DMS 273 treated with DMSO at 0.1 percent for 48 hours (cell line): ENCODE data around the gene VEGFB.
"Not testable (repeated sequence)": the region's sequence is repeated elsewhere in the genome, so short reads cannot be mapped to it uniquely, and the experiment has no call there.

Source experiments
- DNase-seq: peaks from one replicate; lab custom pipeline; 2025; lab: John Stamatoyannopoulos, UW

The VEGFB gene

GRCh38 chr11:64232182-64232966 is 2.0 kb upstream of the VEGFB start:
- no peak for DNase-seq

- no peak for DNase-seq
These were observed 1.4 kb upstream of the VEGFB start for GRCh38 chr11:64232967-64233315.

GRCh38 chr11:64234647-64235379 is 429 bp downstream of the VEGFB start:
- DNase-seq, result no peak

GRCh38 chr11:64235437-64236161 is 1.2 kb downstream of the VEGFB start:
- DNase-seq, result no peak

- DNase-seq, result no peak
These were observed 3.1 kb downstream of the VEGFB start for GRCh38 chr11:64237484-64237951.

GRCh38 chr11:64238076-64238475 is 3.7 kb downstream of the VEGFB start:
- no peak for DNase-seq

GRCh38 chr11:64238999-64239398 is 4.6 kb downstream of the VEGFB start:
- no peak for DNase-seq

GRCh38 chr11:64239662-64240434 is 5.5 kb downstream of the VEGFB start:
- no peak for DNase-seq

GRCh38 chr11:64240435-64241240 is 6.3 kb downstream of the VEGFB start, which contains the start of gene FKBP2:
Gene FKBP2 (plus strand): TSS chr11:64241095. CDS start chr11:64242388, 1,293 bp downstream.
- peak; percentile 75 for DNase-seq

GRCh38 chr11:64241241-64241490 is 6.8 kb downstream of the VEGFB start:
- DNase-seq, result no peak

- DNase-seq, result peak; percentile 80
These were observed 7.3 kb downstream of the VEGFB start for GRCh38 chr11:64241491-64242374.

GRCh38 chr11:64243236-64243854 is 9.0 kb downstream of the VEGFB start:
- no peak for DNase-seq

GRCh38 chr11:64244107-64244506 is 9.7 kb downstream of the VEGFB start:
- DNase-seq, result no peak

- DNase-seq, result no peak
These were observed 10.6 kb downstream of the VEGFB start for GRCh38 chr11:64244966-64245365.

GRCh38 chr11:64245401-64245796 is 11.0 kb downstream of the VEGFB start:
- DNase-seq, result no peak

GRCh38 chr11:64245797-64246620 is 11.6 kb downstream of the VEGFB start:
- DNase-seq, result no peak

- not testable (repeated sequence) for DNase-seq
These were observed 12.2 kb downstream of the VEGFB start for GRCh38 chr11:64246621-64246870.

GRCh38 chr11:64246871-64247728 is 12.7 kb downstream of the VEGFB start, which contains the start of gene PPP1R14B:
Gene PPP1R14B (minus strand): TSS chr11:64246943. CDS start chr11:64246673, 270 bp downstream.
- DNase-seq, result peak; percentile 60
